Measurements from ENCODE around the gene ANKRD12.

Gene ANKRD12

GRCh38 chr18:9293948-9294347 lies 157.4 kb downstream of the ANKRD12 start:
- no peak overlapping the region for H3K4me3 ChIP-seq (ENCODE audit: low read depth, low read length)
- DNase-seq (ENCODE audit: low read depth): no peak
- TF ChIP-seq CTCF (IDR thresholded peaks at IDR 0.05; ENCODE audit: control insufficient read depth, extremely low read depth, insufficient read depth): no peak

- TF ChIP-seq CTCF (IDR thresholded peaks at IDR 0.05; ENCODE audit: control insufficient read depth, extremely low read depth, insufficient read depth): no peak
- H3K4me3 ChIP-seq (ENCODE audit: low read depth, low read length): no peak overlapping the region
- DNase-seq (ENCODE audit: low read depth): peak; percentile 53
These were observed 159.8 kb downstream of the ANKRD12 start for GRCh38 chr18:9296233-9297006.

GRCh38 chr18:9297007-9297393 lies 160.4 kb downstream of the ANKRD12 start:
- DNase-seq (ENCODE audit: low read depth): no peak
- no peak for TF ChIP-seq CTCF (IDR thresholded peaks at IDR 0.05; ENCODE audit: control insufficient read depth, extremely low read depth, insufficient read depth)
- H3K4me3 ChIP-seq (ENCODE audit: low read depth, low read length): no peak overlapping the region

- no peak for DNase-seq (ENCODE audit: low read depth)
- no peak for TF ChIP-seq CTCF (IDR thresholded peaks at IDR 0.05; ENCODE audit: control insufficient read depth, extremely low read depth, insufficient read depth)
- no peak overlapping the region for H3K4me3 ChIP-seq (ENCODE audit: low read depth, low read length)
These were observed 167.9 kb downstream of the ANKRD12 start for GRCh38 chr18:9304388-9305070.

GRCh38 chr18:9319333-9319732 lies 182.8 kb downstream of the ANKRD12 start:
- DNase-seq (ENCODE audit: low read depth): no peak
- H3K4me3 ChIP-seq (ENCODE audit: low read depth, low read length): no peak overlapping the region
- no peak for TF ChIP-seq CTCF (IDR thresholded peaks at IDR 0.05; ENCODE audit: control insufficient read depth, extremely low read depth, insufficient read depth)

- no peak for TF ChIP-seq CTCF (IDR thresholded peaks at IDR 0.05; ENCODE audit: control insufficient read depth, extremely low read depth, insufficient read depth)
- DNase-seq (ENCODE audit: low read depth): no peak
- H3K4me3 ChIP-seq (ENCODE audit: low read depth, low read length): no peak overlapping the region
These were observed 184.5 kb downstream of the ANKRD12 start for GRCh38 chr18:9321017-9321452.
